Smooth muscle cell (in vitro differentiated cells): ENCODE measurements around the gene NAB2. TPM values are rescaled to one million over a fixed set of nuclear protein-coding genes. Genes with fewer than 3 reads are reported as not detected.

Experiments used
- DNase-seq: peaks from one replicate; lab custom pipeline; 2025; ENCODE audit not compliant: unreplicated experiment; lab: John Stamatoyannopoulos, UW
- H2AFZ ChIP-seq: fragments of 200-600 bp; sonication (generic); 2 replicates; pipeline ENCODE4 v1.6.0; 2016; ENCODE audit warnings: antibody characterized with exemption, low read depth, mild to moderate bottlenecking
- H3F3A ChIP-seq: fragments of 200-600 bp; sonication (generic); 2 replicates; pipeline ENCODE4 v1.6.0; 2017; ENCODE audit warnings: antibody characterized with exemption, low read depth
- H3K27ac ChIP-seq: fragments of 200-600 bp; sonication (generic); 2 replicates; pipeline ENCODE4 v1.5.1; 2016; ENCODE audit warnings: low read depth, mild to moderate bottlenecking
- H3K27me3 ChIP-seq: fragments of 200-600 bp; sonication (generic); 2 replicates; pipeline ENCODE4 v1.6.1; 2016; ENCODE audit warnings: low read depth, mild to moderate bottlenecking
- H3K36me3 ChIP-seq: fragments of 200-600 bp; sonication (generic); 2 replicates; pipeline ENCODE4 v1.5.1; 2016; ENCODE audit warnings: low read depth
- H3K4me1 ChIP-seq: fragments of 200-600 bp; sonication (generic); 2 replicates; pipeline ENCODE4 v1.5.1; 2016; ENCODE audit warnings: low read depth
- H3K4me2 ChIP-seq: fragments of 200-600 bp; sonication (generic); 2 replicates; pipeline ENCODE4 v1.6.0; 2016; ENCODE audit warnings: mild to moderate bottlenecking
- H3K4me3 ChIP-seq: fragments of 200-600 bp; sonication (generic); 2 replicates; pipeline ENCODE4 v1.5.1; 2016; ENCODE audit warnings: mild to moderate bottlenecking
- H3K79me2 ChIP-seq: fragments of 200-600 bp; sonication (generic); 2 replicates; pipeline ENCODE4 v1.6.0; 2016; ENCODE audit warnings: low read depth, mild to moderate bottlenecking
- H3K9ac ChIP-seq: fragments of 200-600 bp; sonication (generic); 2 replicates; pipeline ENCODE4 v1.6.0; 2016; ENCODE audit warnings: low read depth
- H3K9me3 ChIP-seq: fragments of 200-600 bp; sonication (generic); replicated peaks from 2 replicates; pipeline ENCODE4 v1.5.1; 2016; ENCODE audit warnings: low read depth
- H4K20me1 ChIP-seq: fragments of 200-600 bp; sonication (generic); 2 replicates; pipeline ENCODE4 v1.6.0; 2016; ENCODE audit warnings: low read depth
- CTCF ChIP-seq: fragments of 200-600 bp; sonication (generic); IDR thresholded peaks from 2 replicates; pipeline ENCODE4 v1.5.1; 2017; ENCODE audit warnings: borderline replicate concordance, mild to moderate bottlenecking, antibody characterized with exemption; ENCODE audit not compliant: insufficient read depth, poor library complexity, severe bottlenecking
- WGBS: methylation state at CpG from one replicate; pipeline ENCODE4 v1.1.7; 2016; ENCODE audit warnings: low lambda C conversion rate; 5-methylcytosine and 5-hydroxymethylcytosine counted together
- polyA plus RNA-seq: library from polyadenylated mRNA; unstranded; fragments of >200 nt; fragmentation: Nextera tagmentation; extraction: Ambion mirVana; gene quantifications from 2 replicates; pipeline ENCODE4 v1.2.1, GENCODE V29; 2016
- total RNA-seq: library from RNA; depleted of rRNA; stranded (reverse); fragments of >200 nt; gene quantifications from 2 replicates; pipeline ENCODE4 v1.2.3, GENCODE V29; 2014

Gene NAB2
- total and polyA plus RNA-seq, 2 experiments from 2014 or later = 39.7 to 58.3 TPM

- no peak overlapping the region for H3K27ac ChIP-seq
- H3K79me2 ChIP-seq = peaks cover 45% of the 10 kb centered on the region
- no peak for TF ChIP-seq CTCF
- no peaks in the 10 kb centered on the region for H3K4me1 ChIP-seq
- H4K20me1 ChIP-seq = peaks cover 100% of the 10 kb centered on the region
- no peak overlapping the region for H3K4me2 ChIP-seq
- peaks cover 15% of the 10 kb centered on the region for H3F3A ChIP-seq
- H3K4me3 ChIP-seq = no peak overlapping the region
- H3K27me3 ChIP-seq = no peaks in the 10 kb centered on the region
- DNase-seq = no peak
- no peaks in the 10 kb centered on the region for H3K9me3 ChIP-seq
- WGBS = 95% methylated on average over 9 of the region's 9 CpGs
- no peak overlapping the region for H3K9ac ChIP-seq
- peaks cover 6% of the 10 kb centered on the region for H3K36me3 ChIP-seq
- H2AFZ ChIP-seq = no peak overlapping the region
Observed at GRCh38 chr12:57142121-57142520, 53.2 kb downstream of the NAB2 start.

- Histone ChIP-seq H3K27ac (no peak overlapping the region), H3K79me2 (peaks cover 39% of the 10 kb centered on the region), H3K27me3 (no peaks in the 10 kb centered on the region), H3K36me3 (peaks cover 6% of the 10 kb centered on the region), H3K9ac (no peak overlapping the region), H3K4me3 (no peak overlapping the region), H3K4me1 (no peaks in the 10 kb centered on the region), H3K4me2 (no peak overlapping the region), H3F3A (peaks cover 15% of the 10 kb centered on the region), H3K9me3 (no peaks in the 10 kb centered on the region), H4K20me1 (peaks cover 100% of the 10 kb centered on the region), H2AFZ (no peak overlapping the region)
- WGBS = 90% methylated on average over 7 of the region's 7 CpGs
- TF ChIP-seq CTCF = no peak
- no peak for DNase-seq
Observed at GRCh38 chr12:57142727-57143126, 53.8 kb downstream of the NAB2 start.

- Histone ChIP-seq H3F3A (peaks cover 15% of the 10 kb centered on the region), H2AFZ (no peak overlapping the region), H3K4me1 (no peaks in the 10 kb centered on the region), H3K9me3 (no peaks in the 10 kb centered on the region), H3K4me3 (no peak overlapping the region), H3K36me3 (peaks cover 6% of the 10 kb centered on the region), H3K27ac (no peak overlapping the region), H3K27me3 (no peaks in the 10 kb centered on the region), H3K79me2 (peaks cover 36% of the 10 kb centered on the region), H3K9ac (no peak overlapping the region), H4K20me1 (peaks cover 100% of the 10 kb centered on the region), H3K4me2 (no peak overlapping the region)
- no peak for DNase-seq
- 92% methylated on average over 4 of the region's 4 CpGs for WGBS
- TF ChIP-seq CTCF = no peak
Observed at GRCh38 chr12:57143454-57143853, 54.5 kb downstream of the NAB2 start.

Other genes with a start within 250 kb of the NAB2 start
- gene SDR9C7, start 154.7 kb upstream of the NAB2 start, total RNA-seq = 1.1 and 4.4 TPM in 2 replicates
- 0.83 and 0.97 TPM in 2 replicates for gene SDR9C7, start 154.7 kb upstream of the NAB2 start, polyA plus RNA-seq
- 0.94 and 2.0 TPM in 2 replicates for gene RDH16, start 131.5 kb upstream of the NAB2 start, total RNA-seq
- gene RDH16, start 131.5 kb upstream of the NAB2 start, polyA plus RNA-seq = 0.55 and 3.4 TPM in 2 replicates
- gene ZBTB39, start 82.6 kb upstream of the NAB2 start, total RNA-seq = 7.3 and 8.5 TPM in 2 replicates
- 2.6 and 3.6 TPM in 2 replicates for gene ZBTB39, start 82.6 kb upstream of the NAB2 start, polyA plus RNA-seq
- gene TAC3, start 72.6 kb upstream of the NAB2 start, total RNA-seq = 0.90 and 6.3 TPM in 2 replicates
- gene TAC3, start 72.6 kb upstream of the NAB2 start, polyA plus RNA-seq = 1.7 and 4.1 TPM in 2 replicates
- not detected in 2 replicates for gene MYO1A, start 39.0 kb upstream of the NAB2 start, total RNA-seq
- gene MYO1A, start 39.0 kb upstream of the NAB2 start, polyA plus RNA-seq = not detected in 2 replicates
- 8.9 and 12.6 TPM in 2 replicates for gene NEMP1, start 10.3 kb upstream of the NAB2 start, total RNA-seq
- gene NEMP1, start 10.3 kb upstream of the NAB2 start, polyA plus RNA-seq = 3.2 and 4.0 TPM in 2 replicates
- gene STAT6, start 22.2 kb downstream of the NAB2 start, total RNA-seq = 39.1 and 56.8 TPM in 2 replicates
- gene STAT6, start 22.2 kb downstream of the NAB2 start, polyA plus RNA-seq = 38.7 and 48.5 TPM in 2 replicates
- 80.3 and 95.4 TPM in 2 replicates for gene LRP1, start 39.4 kb downstream of the NAB2 start, total RNA-seq
- 75.3 and 83.1 TPM in 2 replicates for gene LRP1, start 39.4 kb downstream of the NAB2 start, polyA plus RNA-seq
- gene LRP1-AS, start 58.5 kb downstream of the NAB2 start, total RNA-seq = not detected in 2 replicates
- gene LRP1-AS, start 58.5 kb downstream of the NAB2 start, polyA plus RNA-seq = not detected in 2 replicates
- gene NXPH4, start 127.7 kb downstream of the NAB2 start, total RNA-seq = 1.6 and 3.9 TPM in 2 replicates
- 8.5 and 10.7 TPM in 2 replicates for gene NXPH4, start 127.7 kb downstream of the NAB2 start, polyA plus RNA-seq
- gene SHMT2, start 140.6 kb downstream of the NAB2 start, total RNA-seq = 82.1 and 117 TPM in 2 replicates
- 107 TPM in 2 replicates for gene SHMT2, start 140.6 kb downstream of the NAB2 start, polyA plus RNA-seq
- gene STAC3, start 162.1 kb downstream of the NAB2 start, total RNA-seq = 1.4 TPM in 1 of 2 replicates, not detected in the other
- gene STAC3, start 162.1 kb downstream of the NAB2 start, polyA plus RNA-seq = not detected in 2 replicates